Measurements from ENCODE around the gene PRX.

- TF ChIP-seq GATA3 (IDR thresholded peaks at IDR 0.05; ENCODE audit: low read depth, low read length) (no peak), GATA2 (IDR thresholded peaks at IDR 0.05; ENCODE audit: low read depth, low read length) (no peak)
These were observed 34.7 kb downstream of the PRX start for GRCh38 chr19:40378509-40378908.
